H9 (cell line): ENCODE measurements around the gene ARPC4. TPM values are rescaled to one million over a fixed set of nuclear protein-coding genes. Genes with fewer than 3 reads are reported as not detected.

Experiments
- DNase-seq: peaks from one replicate; pipeline ENCODE4 v3.0.0-alpha.2; 2017
- H2AFZ ChIP-seq: one replicate; pipeline ENCODE4 v1.6.1; 2013; ENCODE audit warnings: mild to moderate bottlenecking, low read length, control low read depth, moderate library complexity
- H2AK5ac ChIP-seq: 2 replicates; pipeline ENCODE4 v1.6.1; 2013; ENCODE audit warnings: low read length, control low read depth, mixed read lengths; ENCODE audit not compliant: insufficient read length
- H2BK120ac ChIP-seq: one replicate; pipeline ENCODE4 v1.6.1; 2013; ENCODE audit warnings: low read depth, mild to moderate bottlenecking, low read length, control low read depth, inconsistent platforms; ENCODE audit not compliant: poor library complexity, severe bottlenecking
- H2BK12ac ChIP-seq: 2 replicates; pipeline ENCODE4 v1.6.1; 2013; ENCODE audit warnings: low read length, control low read depth, mixed read lengths, low read depth; ENCODE audit not compliant: insufficient read length
- H2BK15ac ChIP-seq: 2 replicates; pipeline ENCODE4 v1.6.1; 2013; ENCODE audit warnings: low read depth, low read length, control low read depth
- H2BK20ac ChIP-seq: one replicate; pipeline ENCODE4 v1.6.1; 2013; ENCODE audit warnings: low read depth, mild to moderate bottlenecking, low read length, control low read depth, inconsistent platforms; ENCODE audit not compliant: poor library complexity, severe bottlenecking
- H2BK5ac ChIP-seq: 2 replicates; pipeline ENCODE4 v1.6.1; 2013; ENCODE audit warnings: low read length, control low read depth, mixed read lengths; ENCODE audit not compliant: insufficient read length
- H3K14ac ChIP-seq: 2 replicates; pipeline ENCODE4 v1.6.1; 2013; ENCODE audit warnings: low read length, control low read depth; ENCODE audit not compliant: insufficient read depth
- H3K18ac ChIP-seq: 2 replicates; pipeline ENCODE4 v1.6.1; 2013; ENCODE audit warnings: low read depth, mild to moderate bottlenecking, mixed read lengths, low read length, control low read depth; ENCODE audit not compliant: insufficient read length
- H3K23ac ChIP-seq: 2 replicates; pipeline ENCODE4 v1.6.1; 2013; ENCODE audit warnings: low read length, control low read depth, mixed read lengths, low read depth; ENCODE audit not compliant: insufficient read length
- H3K23me2 ChIP-seq: 2 replicates; pipeline ENCODE4 v1.6.1; 2013; ENCODE audit warnings: low read depth, mild to moderate bottlenecking, mixed read lengths, low read length, control low read depth; ENCODE audit not compliant: insufficient read length, poor library complexity, severe bottlenecking
- H3K27ac ChIP-seq: 2 replicates; pipeline ENCODE4 v1.5.1; 2013; ENCODE audit warnings: low read length, control low read depth, mixed read lengths, low read depth; ENCODE audit not compliant: insufficient read length
- H3K27me3 ChIP-seq: 2 replicates; pipeline ENCODE4 v1.6.1; 2013; ENCODE audit warnings: low read length, control low read depth, inconsistent platforms; ENCODE audit not compliant: insufficient read depth
- H3K4ac ChIP-seq: 2 replicates; pipeline ENCODE4 v1.6.1; 2013; ENCODE audit warnings: low read depth, mild to moderate bottlenecking, control low read depth, inconsistent platforms, low read length, moderate library complexity
- H3K4me1 ChIP-seq: 2 replicates; pipeline ENCODE4 v1.6.1; 2013; ENCODE audit warnings: low read length, control low read depth, inconsistent platforms; ENCODE audit not compliant: insufficient read depth
- H3K4me2 ChIP-seq: 2 replicates; pipeline ENCODE4 v1.6.1; 2013; ENCODE audit warnings: low read length, control low read depth, mixed read lengths; ENCODE audit not compliant: insufficient read length, insufficient read depth
- H3K56ac ChIP-seq: 2 replicates; pipeline ENCODE4 v1.6.1; 2013; ENCODE audit warnings: low read depth, mild to moderate bottlenecking, mixed read lengths, low read length, control low read depth; ENCODE audit not compliant: insufficient read length
- H3K79me1 ChIP-seq: 2 replicates; pipeline ENCODE4 v1.6.1; 2013; ENCODE audit warnings: low read depth, mild to moderate bottlenecking, moderate library complexity, low read length, control low read depth, inconsistent platforms; ENCODE audit not compliant: insufficient read depth, poor library complexity, severe bottlenecking
- H3K79me2 ChIP-seq: 2 replicates; pipeline ENCODE4 v1.6.1; 2013; ENCODE audit warnings: low read length, control low read depth, inconsistent platforms; ENCODE audit not compliant: insufficient read depth
- H3K9ac ChIP-seq: 2 replicates; pipeline ENCODE4 v1.6.1; 2013; ENCODE audit warnings: low read length, control low read depth, mixed read lengths; ENCODE audit not compliant: insufficient read length; ENCODE audit errors: extremely low read depth
- H3K9me3 ChIP-seq: one replicate; pipeline ENCODE4 v1.6.1; 2013; ENCODE audit warnings: low read depth, low read length, inconsistent platforms; ENCODE audit not compliant: control insufficient read depth
- H3T11ph ChIP-seq: one replicate; pipeline ENCODE4 v1.6.1; 2013; ENCODE audit warnings: mild to moderate bottlenecking, low read length, control low read depth, inconsistent platforms
- H4K20me1 ChIP-seq: one replicate; pipeline ENCODE4 v1.6.1; 2013; ENCODE audit not compliant: control insufficient read depth, insufficient read length, insufficient read depth
- H4K5ac ChIP-seq: 2 replicates; pipeline ENCODE4 v1.6.1; 2013; ENCODE audit warnings: low read depth, mild to moderate bottlenecking, mixed read lengths, low read length, control low read depth; ENCODE audit not compliant: insufficient read length
- H4K8ac ChIP-seq: replicated peaks from 2 replicates; pipeline ENCODE4 v1.6.1; 2013; ENCODE audit warnings: low read length, control low read depth, mixed read lengths, low read depth; ENCODE audit not compliant: insufficient read length
- H4K91ac ChIP-seq: 2 replicates; pipeline ENCODE4 v1.6.1; 2013; ENCODE audit warnings: low read depth, mild to moderate bottlenecking, moderate library complexity, mixed read lengths, low read length, control low read depth; ENCODE audit not compliant: insufficient read length
- H3K27ac Mint-ChIP-seq, 3 experiments: 2 replicates in 2 of 3; 3 replicates in 1 of 3; pipeline ENCODE4 v1.8.0; 2020 to 2021; ENCODE audit warnings: mixed read lengths in 3 of 3, mild to moderate bottlenecking in 1 of 3, moderate library complexity in 1 of 3
- H3K27me3 Mint-ChIP-seq: 2 replicates; pipeline ENCODE4 v1.8.0; 2021; ENCODE audit warnings: low read depth, mild to moderate bottlenecking, moderate library complexity, mixed read lengths
- H3K36me3 Mint-ChIP-seq, 3 experiments: 2 replicates in 2 of 3; 3 replicates in 1 of 3; pipeline ENCODE4 v1.8.0; 2020 to 2021; ENCODE audit warnings: low read depth in 3 of 3, mixed read lengths in 3 of 3; ENCODE audit not compliant: insufficient read depth in 1 of 3
- H3K4me1 Mint-ChIP-seq, 2 experiments: 2 replicates each; pipeline ENCODE4 v1.8.0; 2020; ENCODE audit warnings: mixed read lengths in 2 of 2
- H3K4me3 Mint-ChIP-seq, 2 experiments: 2 replicates in 1 of 2; 3 replicates in 1 of 2; pipeline ENCODE4 v1.8.0; 2020 to 2021; ENCODE audit warnings: mild to moderate bottlenecking in 2 of 2, mixed read lengths in 2 of 2, moderate library complexity in 1 of 2
- H3K9me3 Mint-ChIP-seq, 2 experiments: 2 replicates in 1 of 2; 3 replicates in 1 of 2; pipeline ENCODE4 v1.8.0; 2020; ENCODE audit warnings: mild to moderate bottlenecking in 2 of 2, mixed read lengths in 2 of 2, moderate library complexity in 1 of 2
- WGBS: extraction: QIAGEN DNeasy Blood & Tissue Kit; methylation state at CpG from one replicate; pipeline ENCODE4 v1.1.7; 2013; ENCODE audit warnings: missing lambda C conversion rate, low lambda C conversion rate, mixed read lengths; ENCODE audit not compliant: insufficient read length; ENCODE audit errors: extremely low coverage; 5-methylcytosine and 5-hydroxymethylcytosine counted together
- total RNA-seq: library from RNA; stranded (reverse); gene quantifications from 2 replicates; pipeline ENCODE4 v1.2.1, GENCODE V29; 2021
- TF ChIP-seq, protein P1 (sequence below): fragments of 200-600 bp; sonication (generic); conservative IDR thresholded peaks from 3 replicates; pipeline ENCODE4 v1.8.0; 2021; ENCODE audit warnings: antibody characterized with exemption, mild to moderate bottlenecking

The ARPC4 gene
- total RNA-seq, 1 experiment from 2014 or later, result 161 TPM

GRCh38 chr3:9855594-9855993 lies 62.7 kb downstream of the ARPC4 start:
- no peak overlapping the region for H2AK5ac ChIP-seq
- H3K27ac ChIP-seq, result no peak overlapping the region
- H3K56ac ChIP-seq, result no peak overlapping the region
- H4K91ac ChIP-seq, result no peak overlapping the region
- no peak overlapping the region for H3T11ph ChIP-seq
- H2BK12ac ChIP-seq, result no peak overlapping the region
- no CpG with 5 or more reads among the region's 3 CpGs for WGBS
- no peaks in the 10 kb centered on the region for H3K9me3 ChIP-seq
- no peaks in the 10 kb centered on the region for H4K20me1 ChIP-seq
- H3K4me1 Mint-ChIP-seq, result peaks cover 24 to 34% of the 10 kb centered on the region in 2 experiments
- no peak overlapping the region for H2BK20ac ChIP-seq
- no peak for DNase-seq
- H3K14ac ChIP-seq, result no peak overlapping the region
- H3K4me3 Mint-ChIP-seq, result no peak overlapping the region
- H3K4me1 ChIP-seq, result no peaks in the 10 kb centered on the region
- H3K4me2 ChIP-seq, result no peak overlapping the region
- no peak overlapping the region for H3K18ac ChIP-seq
- H3K27ac Mint-ChIP-seq, result no peak overlapping the region
- no peak overlapping the region for H2BK5ac ChIP-seq
- TF ChIP-seq, protein P1, sequence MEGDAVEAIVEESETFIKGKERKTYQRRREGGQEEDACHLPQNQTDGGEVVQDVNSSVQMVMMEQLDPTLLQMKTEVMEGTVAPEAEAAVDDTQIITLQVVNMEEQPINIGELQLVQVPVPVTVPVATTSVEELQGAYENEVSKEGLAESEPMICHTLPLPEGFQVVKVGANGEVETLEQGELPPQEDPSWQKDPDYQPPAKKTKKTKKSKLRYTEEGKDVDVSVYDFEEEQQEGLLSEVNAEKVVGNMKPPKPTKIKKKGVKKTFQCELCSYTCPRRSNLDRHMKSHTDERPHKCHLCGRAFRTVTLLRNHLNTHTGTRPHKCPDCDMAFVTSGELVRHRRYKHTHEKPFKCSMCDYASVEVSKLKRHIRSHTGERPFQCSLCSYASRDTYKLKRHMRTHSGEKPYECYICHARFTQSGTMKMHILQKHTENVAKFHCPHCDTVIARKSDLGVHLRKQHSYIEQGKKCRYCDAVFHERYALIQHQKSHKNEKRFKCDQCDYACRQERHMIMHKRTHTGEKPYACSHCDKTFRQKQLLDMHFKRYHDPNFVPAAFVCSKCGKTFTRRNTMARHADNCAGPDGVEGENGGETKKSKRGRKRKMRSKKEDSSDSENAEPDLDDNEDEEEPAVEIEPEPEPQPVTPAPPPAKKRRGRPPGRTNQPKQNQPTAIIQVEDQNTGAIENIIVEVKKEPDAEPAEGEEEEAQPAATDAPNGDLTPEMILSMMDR, result no peak
- peaks cover 14% of the 10 kb centered on the region for H3K27me3 Mint-ChIP-seq
- H2AFZ ChIP-seq, result no peak overlapping the region
- no peaks in the 10 kb centered on the region for H3K9me3 Mint-ChIP-seq
- H2BK120ac ChIP-seq, result no peak overlapping the region
- no peaks in the 10 kb centered on the region for H3K79me1 ChIP-seq
- H3K27me3 ChIP-seq, result no peaks in the 10 kb centered on the region; the same call in 1 of the 2 replicates
- no peak overlapping the region for H3K4ac ChIP-seq
- H3K23me2 ChIP-seq, result no peaks in the 10 kb centered on the region
- H3K36me3 Mint-ChIP-seq, result no peaks in the 10 kb centered on the region
- H3K9ac ChIP-seq, result no peak overlapping the region
- no peak overlapping the region for H4K8ac ChIP-seq
- no peak overlapping the region for H4K5ac ChIP-seq
- no peak overlapping the region for H2BK15ac ChIP-seq
- H3K23ac ChIP-seq, result no peak overlapping the region
- no peaks in the 10 kb centered on the region for H3K79me2 ChIP-seq

Other genes with a start within 250 kb of the ARPC4 start
- gene LHFPL4, start 239.3 kb upstream of the ARPC4 start, total RNA-seq, result 16.3 and 19.2 TPM in 2 replicates
- gene MTMR14, start 143.6 kb upstream of the ARPC4 start, total RNA-seq, result 50.6 and 54.2 TPM in 2 replicates
- 3.5 and 3.8 TPM in 2 replicates for gene CPNE9, start 89.2 kb upstream of the ARPC4 start, total RNA-seq
- 38.4 and 38.6 TPM in 2 replicates for gene BRPF1, start 61.3 kb upstream of the ARPC4 start, total RNA-seq
- gene OGG1, start 43.1 kb upstream of the ARPC4 start, total RNA-seq, result 43.4 and 44.1 TPM in 2 replicates
- 9.0 and 9.2 TPM in 2 replicates for gene CAMK1, start 23.1 kb upstream of the ARPC4 start, total RNA-seq
- gene TADA3, start 609 bp upstream of the ARPC4 start, total RNA-seq, result 49.8 and 51.3 TPM in 2 replicates
- 10.3 and 14.4 TPM in 2 replicates for gene TTLL3, start 17.2 kb downstream of the ARPC4 start, total RNA-seq
- 59.5 TPM in 2 replicates for gene RPUSD3, start 50.9 kb downstream of the ARPC4 start, total RNA-seq
- not detected in 2 replicates for gene CIDEC, start 87.2 kb downstream of the ARPC4 start, total RNA-seq
- gene JAGN1, start 97.5 kb downstream of the ARPC4 start, total RNA-seq, result 33.5 and 34.0 TPM in 2 replicates
- gene IL17RE, start 109.8 kb downstream of the ARPC4 start, total RNA-seq, result 2.0 and 2.1 TPM in 2 replicates
- 6.8 and 9.1 TPM in 2 replicates for gene IL17RC, start 124.0 kb downstream of the ARPC4 start, total RNA-seq
- 15.5 and 17.2 TPM in 2 replicates for gene CRELD1, start 140.8 kb downstream of the ARPC4 start, total RNA-seq
- gene PRRT3, start 159.3 kb downstream of the ARPC4 start, total RNA-seq, result 18.8 and 19.5 TPM in 2 replicates
- gene EMC3, start 193.8 kb downstream of the ARPC4 start, total RNA-seq, result 39.3 and 45.6 TPM in 2 replicates
- 67.8 and 74.9 TPM in 2 replicates for gene FANCD2, start 233.4 kb downstream of the ARPC4 start, total RNA-seq